Skeletal muscle satellite cell (primary cell): ENCODE results near the gene ADAMTS2.
A peak's percentile ranks its signal among the peaks of the same experiment; 100 is the strongest.

Experiments used
- H3K27me3 ChIP-seq: 2 replicates; pipeline ENCODE4 v1.7.0; 2013; ENCODE audit warnings: low read length; ENCODE audit not compliant: control insufficient read depth, insufficient read depth
- H3K36me3 ChIP-seq: 2 replicates; pipeline ENCODE4 v1.7.0; 2013; ENCODE audit warnings: mild to moderate bottlenecking, control low read depth, low read length; ENCODE audit not compliant: insufficient read depth
- H3K4me1 ChIP-seq: 2 replicates; pipeline ENCODE4 v1.7.0; 2013; ENCODE audit warnings: low read length; ENCODE audit not compliant: control insufficient read depth, insufficient read depth
- H3K4me2 ChIP-seq: 2 replicates; pipeline ENCODE4 v1.7.0; 2013; ENCODE audit warnings: mild to moderate bottlenecking, low read length
- H3K4me3 ChIP-seq: 2 replicates; pipeline ENCODE4 v1.7.0; 2013; ENCODE audit warnings: low read length
- H3K9ac ChIP-seq: 2 replicates; pipeline ENCODE4 v1.7.0; 2013; ENCODE audit warnings: mild to moderate bottlenecking, low read depth, low read length, moderate library complexity
- H3K9me3 ChIP-seq: replicated peaks from 2 replicates; pipeline ENCODE4 v1.7.0; 2013; ENCODE audit warnings: mild to moderate bottlenecking, control low read depth, low read length

The ADAMTS2 gene

GRCh38 chr5:179268966-179269693, 76.1 kb downstream of the ADAMTS2 start:
- H3K27me3 ChIP-seq = no peaks in the 10 kb centered on the region
- no peak overlapping the region for H3K9ac ChIP-seq
- no peak overlapping the region for H3K4me3 ChIP-seq
- peaks cover 88% of the 10 kb centered on the region for H3K4me1 ChIP-seq
- H3K4me2 ChIP-seq = no peak overlapping the region
- H3K9me3 ChIP-seq = no peaks in the 10 kb centered on the region
- peaks cover 41% of the 10 kb centered on the region for H3K36me3 ChIP-seq

DNA sequence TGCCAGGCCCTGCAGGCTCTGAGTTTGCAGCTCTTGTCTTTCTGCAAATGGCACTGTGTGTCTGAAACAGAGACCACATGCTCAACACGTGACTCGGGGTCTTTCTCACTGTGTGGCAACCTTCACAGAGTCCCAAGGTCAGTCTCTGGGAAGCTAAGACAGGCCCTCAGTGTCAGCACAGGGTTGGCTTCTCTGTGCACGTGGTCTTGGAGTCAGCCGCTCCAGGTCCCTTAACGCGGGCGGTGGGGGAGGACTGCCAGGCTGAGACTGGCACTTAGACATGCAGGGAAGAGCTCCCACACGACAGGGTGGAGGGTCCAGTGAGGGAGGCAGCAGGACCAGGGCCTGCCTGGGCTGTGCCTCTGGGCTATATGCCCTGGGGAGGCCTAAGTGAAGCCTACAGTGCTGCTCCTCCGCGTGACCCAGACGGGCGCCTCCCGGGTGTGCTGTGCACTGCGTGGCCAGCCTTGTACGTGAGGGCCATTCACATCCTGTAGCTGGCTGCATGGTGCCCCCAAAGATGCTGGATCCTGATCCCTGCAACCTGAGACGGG, 76.8 kb downstream of the ADAMTS2 start:
- Histone ChIP-seq H3K4me2 (no peak overlapping the region), H3K9ac (peak overlapping the region; percentile 91), H3K4me1 (peaks cover 87% of the 10 kb centered on the region), H3K27me3 (no peaks in the 10 kb centered on the region), H3K9me3 (no peaks in the 10 kb centered on the region), H3K4me3 (no peak overlapping the region), H3K36me3 (peaks cover 41% of the 10 kb centered on the region)

GRCh38 chr5:179267671-179268083, 77.6 kb downstream of the ADAMTS2 start:
- no peaks in the 10 kb centered on the region for H3K9me3 ChIP-seq
- peak overlapping the region; percentile 13 for H3K4me2 ChIP-seq
- H3K27me3 ChIP-seq = no peaks in the 10 kb centered on the region
- peaks cover 39% of the 10 kb centered on the region for H3K36me3 ChIP-seq
- peak overlapping the region; percentile 26 for H3K4me3 ChIP-seq
- H3K4me1 ChIP-seq = peaks cover 80% of the 10 kb centered on the region
- peak overlapping the region; percentile 91 for H3K9ac ChIP-seq

- peak overlapping the region; percentile 91 for H3K9ac ChIP-seq
- no peaks in the 10 kb centered on the region for H3K9me3 ChIP-seq
- H3K36me3 ChIP-seq = peaks cover 35% of the 10 kb centered on the region
- no peaks in the 10 kb centered on the region for H3K27me3 ChIP-seq
- peaks cover 77% of the 10 kb centered on the region for H3K4me1 ChIP-seq
- H3K4me3 ChIP-seq = peak overlapping the region; percentile 26
- H3K4me2 ChIP-seq = peak overlapping the region; percentile 13
Measured at GRCh38 chr5:179267071-179267670, 78.1 kb downstream of the ADAMTS2 start.

- H3K4me1 ChIP-seq = peaks cover 79% of the 10 kb centered on the region
- H3K36me3 ChIP-seq = peaks cover 28% of the 10 kb centered on the region
- peak overlapping the region; percentile 91 for H3K9ac ChIP-seq
Measured at GRCh38 chr5:179266291-179267070, 78.8 kb downstream of the ADAMTS2 start.

DNA sequence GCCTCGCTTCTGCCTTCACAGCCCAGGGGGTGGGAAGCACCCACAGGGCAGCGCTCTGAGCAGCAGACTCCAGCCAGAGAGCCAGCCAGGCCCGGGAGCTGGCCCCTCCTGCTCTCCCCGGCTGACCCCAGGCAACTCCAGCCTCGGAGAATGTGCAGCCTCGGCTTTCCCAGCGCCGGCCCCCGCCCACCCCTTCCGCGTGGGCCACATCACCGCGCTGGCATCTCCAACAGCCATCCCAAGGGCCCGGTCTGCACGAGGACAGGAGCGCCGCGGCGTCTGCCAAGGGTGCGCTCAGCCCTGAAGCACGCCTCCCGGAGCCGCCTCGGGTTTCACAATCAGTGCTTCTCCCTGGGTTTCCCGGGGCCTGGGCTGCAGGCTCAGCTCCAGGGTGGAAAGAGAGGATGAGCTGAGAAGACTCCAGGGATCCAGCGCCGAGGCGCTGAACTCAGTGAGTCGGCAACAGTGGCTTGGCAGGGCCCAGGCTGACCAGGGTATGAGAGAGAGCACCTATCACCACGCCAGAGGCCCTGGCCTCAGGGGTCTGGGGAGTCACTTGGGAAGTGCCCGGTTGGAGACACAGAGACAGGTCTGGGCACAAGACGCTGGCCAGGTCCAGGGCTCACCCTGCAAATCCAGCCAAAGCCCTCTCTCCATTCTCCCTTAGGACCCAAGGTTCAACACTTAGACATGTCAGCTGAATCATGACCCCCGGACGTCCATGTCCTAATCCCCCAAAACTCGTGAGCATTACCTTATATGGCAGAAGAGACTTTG, 79.6 kb downstream of the ADAMTS2 start:
- Histone ChIP-seq H3K4me3 (peak overlapping the region; percentile 47), H3K27me3 (no peaks in the 10 kb centered on the region), H3K4me2 (peak overlapping the region; percentile 80), H3K4me1 (peaks cover 79% of the 10 kb centered on the region), H3K36me3 (peaks cover 24% of the 10 kb centered on the region), H3K9ac (peak overlapping the region; percentile 91), H3K9me3 (no peaks in the 10 kb centered on the region)

More at GRCh38 chr5:179266291-179267070, 78.8 kb downstream of the ADAMTS2 start:
- no peaks in the 10 kb centered on the region for H3K9me3 ChIP-seq
- peak overlapping the region; percentile 32 for H3K4me3 ChIP-seq
- H3K27me3 ChIP-seq = no peaks in the 10 kb centered on the region
- H3K4me2 ChIP-seq = peak overlapping the region; percentile 68

GRCh38 chr5:179264783-179265513, 80.3 kb downstream of the ADAMTS2 start:
- H3K4me1 ChIP-seq = peaks cover 74% of the 10 kb centered on the region
- H3K36me3 ChIP-seq = peaks cover 25% of the 10 kb centered on the region
- H3K9ac ChIP-seq = peak overlapping the region; percentile 89
- H3K9me3 ChIP-seq = no peaks in the 10 kb centered on the region
- H3K4me3 ChIP-seq = peak overlapping the region; percentile 47
- H3K27me3 ChIP-seq = no peaks in the 10 kb centered on the region
- peak overlapping the region; percentile 80 for H3K4me2 ChIP-seq

- no peaks in the 10 kb centered on the region for H3K27me3 ChIP-seq
- H3K4me1 ChIP-seq = peaks cover 75% of the 10 kb centered on the region
- no peak overlapping the region for H3K4me3 ChIP-seq
- H3K9ac ChIP-seq = peak overlapping the region; percentile 89
- H3K9me3 ChIP-seq = no peaks in the 10 kb centered on the region
- peak overlapping the region; percentile 80 for H3K4me2 ChIP-seq
- H3K36me3 ChIP-seq = peaks cover 25% of the 10 kb centered on the region
Measured at GRCh38 chr5:179264053-179264782, 81.0 kb downstream of the ADAMTS2 start.

- H3K36me3 ChIP-seq = peaks cover 20% of the 10 kb centered on the region
- peaks cover 76% of the 10 kb centered on the region for H3K4me1 ChIP-seq
- H3K9me3 ChIP-seq = no peaks in the 10 kb centered on the region
- no peaks in the 10 kb centered on the region for H3K27me3 ChIP-seq
- peak overlapping the region; percentile 89 for H3K9ac ChIP-seq
- H3K4me2 ChIP-seq = no peak overlapping the region
- no peak overlapping the region for H3K4me3 ChIP-seq
Measured at GRCh38 chr5:179263391-179264052, 81.7 kb downstream of the ADAMTS2 start.
